ENCODE results near the gene RRP15.

RRP15 gene

DNA sequence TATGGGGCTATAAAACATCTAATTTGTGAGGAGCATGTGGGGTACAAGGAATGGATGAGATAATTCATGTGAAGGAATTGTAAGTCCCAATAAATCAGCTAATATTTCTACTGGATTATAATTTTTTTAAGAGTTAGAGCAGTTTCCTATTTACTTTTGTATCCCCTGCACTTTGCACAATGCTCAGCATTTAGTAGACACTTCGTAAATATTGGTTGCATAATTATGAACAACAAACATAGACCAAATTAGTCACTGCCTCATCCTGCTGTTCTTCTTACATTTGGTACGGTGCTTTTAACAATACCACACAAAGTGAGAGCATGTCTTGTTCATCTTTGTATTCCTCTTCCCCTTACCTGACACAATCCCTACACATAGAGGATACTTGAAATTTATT, 27.1 kb upstream of the RRP15 start:
- H3K9me3 ChIP-seq (ENCODE audit: low read depth, low read length): no peaks in the 10 kb centered on the region
- H3K36me3 ChIP-seq (ENCODE audit: insufficient read depth, low read length): no peaks in the 10 kb centered on the region
- no peak overlapping the region for H3K4me3 ChIP-seq
- no peak overlapping the region for H3K27ac ChIP-seq
- TF ChIP-seq FOXP2 (optimal IDR thresholded peaks at IDR 0.05; ENCODE audit: control extremely low read depth, extremely low read length, insufficient read depth): no peak
- no peak for TF ChIP-seq POLR2AphosphoS5 (IDR thresholded peaks at IDR 0.05; ENCODE audit: borderline replicate concordance, low read depth, low read length)
- no peak for TF ChIP-seq EZH2 (IDR thresholded peaks at IDR 0.05)
- no peak for DNase-seq (ENCODE audit: low read depth, low spot score)
- H3K9ac ChIP-seq (ENCODE audit: insufficient read length): no peak overlapping the region

DNA sequence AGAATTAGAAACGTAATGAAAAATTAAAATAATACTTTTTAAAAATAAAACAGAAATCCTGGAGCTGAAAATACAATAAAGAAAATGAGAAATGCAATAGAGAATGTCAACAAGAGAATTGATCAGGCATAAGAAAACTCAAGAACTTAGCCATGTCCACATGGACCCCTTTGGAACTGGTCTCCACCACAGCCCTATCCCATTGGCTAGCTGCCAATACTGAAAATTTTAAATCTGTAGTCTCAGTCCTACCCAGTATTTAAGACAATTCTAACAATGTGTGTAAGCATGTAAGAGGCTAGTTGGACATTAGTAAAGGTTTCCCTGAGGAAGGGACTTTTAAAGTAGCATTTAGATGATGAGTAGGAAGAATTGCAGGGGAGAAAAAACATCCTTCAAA, 25.8 kb upstream of the RRP15 start:
- Histone ChIP-seq H3K27ac (no peak overlapping the region), H3K9me3 (ENCODE audit: low read depth, low read length) (no peaks in the 10 kb centered on the region), H3K4me3 (no peak overlapping the region), H3K36me3 (ENCODE audit: insufficient read depth, low read length) (no peaks in the 10 kb centered on the region), H3K9ac (ENCODE audit: insufficient read length) (no peak overlapping the region)
- TF ChIP-seq FOXP2 (optimal IDR thresholded peaks at IDR 0.05; ENCODE audit: control extremely low read depth, extremely low read length, insufficient read depth) (no peak), POLR2AphosphoS5 (IDR thresholded peaks at IDR 0.05; ENCODE audit: borderline replicate concordance, low read depth, low read length) (no peak), EZH2 (IDR thresholded peaks at IDR 0.05) (no peak)
- no peak for DNase-seq (ENCODE audit: low read depth, low spot score)

DNA sequence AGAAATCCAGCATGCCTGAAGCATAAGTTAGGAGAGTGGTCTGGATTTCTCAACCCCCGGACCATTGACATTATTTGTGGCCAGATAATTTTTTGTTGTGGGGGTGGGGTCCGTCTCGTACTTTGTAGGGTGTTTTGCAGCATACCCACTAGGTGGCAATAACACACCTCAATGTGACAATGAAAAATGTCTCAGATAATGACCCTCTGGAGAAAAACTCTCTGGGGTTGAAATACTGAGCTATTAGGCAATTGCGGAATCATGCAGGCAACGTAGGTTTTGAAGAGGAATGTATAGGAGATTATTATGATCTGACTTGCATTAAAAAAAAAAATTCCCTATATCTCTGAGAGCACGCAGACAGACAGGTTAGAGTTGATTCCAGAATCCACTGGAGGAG, 25.3 kb upstream of the RRP15 start:
- no peak for TF ChIP-seq FOXP2 (optimal IDR thresholded peaks at IDR 0.05; ENCODE audit: control extremely low read depth, extremely low read length, insufficient read depth)
- Histone ChIP-seq H3K27ac (no peak overlapping the region), H3K9ac (ENCODE audit: insufficient read length) (no peak overlapping the region), H3K9me3 (ENCODE audit: low read depth, low read length) (no peaks in the 10 kb centered on the region), H3K36me3 (ENCODE audit: insufficient read depth, low read length) (no peaks in the 10 kb centered on the region), H3K4me3 (no peak overlapping the region)
- DNase-seq (ENCODE audit: low read depth, low spot score): no peak

DNA sequence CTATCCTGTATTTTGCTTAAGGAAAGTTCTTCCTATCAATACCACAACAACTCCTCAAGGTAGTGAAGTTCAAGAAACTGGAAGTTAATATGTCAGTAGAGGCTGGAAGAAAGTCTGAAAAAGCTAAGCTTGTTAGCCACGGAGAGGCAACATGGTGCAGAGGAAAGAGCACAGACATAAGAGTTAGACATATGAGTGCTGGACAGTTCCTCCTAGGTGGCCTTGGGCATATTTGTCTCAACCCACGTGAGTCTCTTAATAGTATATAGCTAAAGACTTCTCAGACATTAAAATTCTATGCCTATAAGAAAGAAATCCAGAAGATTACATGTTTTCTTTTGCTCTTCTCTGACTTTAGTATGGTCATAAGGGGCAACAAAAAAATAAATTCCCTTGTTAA, 22.8 kb upstream of the RRP15 start:
- H3K9me3 ChIP-seq (ENCODE audit: low read depth, low read length): no peaks in the 10 kb centered on the region
- no peak for DNase-seq (ENCODE audit: low read depth, low spot score)
- H3K27ac ChIP-seq: no peak overlapping the region
- H3K36me3 ChIP-seq (ENCODE audit: insufficient read depth, low read length): no peaks in the 10 kb centered on the region
- H3K4me3 ChIP-seq: no peak overlapping the region
- H3K9ac ChIP-seq (ENCODE audit: insufficient read length): no peak overlapping the region
- no peak for TF ChIP-seq POLR2AphosphoS5 (IDR thresholded peaks at IDR 0.05; ENCODE audit: borderline replicate concordance, low read depth, low read length)
- TF ChIP-seq FOXP2 (optimal IDR thresholded peaks at IDR 0.05; ENCODE audit: control extremely low read depth, extremely low read length, insufficient read depth): no peak
- TF ChIP-seq EZH2 (IDR thresholded peaks at IDR 0.05): no peak

DNA sequence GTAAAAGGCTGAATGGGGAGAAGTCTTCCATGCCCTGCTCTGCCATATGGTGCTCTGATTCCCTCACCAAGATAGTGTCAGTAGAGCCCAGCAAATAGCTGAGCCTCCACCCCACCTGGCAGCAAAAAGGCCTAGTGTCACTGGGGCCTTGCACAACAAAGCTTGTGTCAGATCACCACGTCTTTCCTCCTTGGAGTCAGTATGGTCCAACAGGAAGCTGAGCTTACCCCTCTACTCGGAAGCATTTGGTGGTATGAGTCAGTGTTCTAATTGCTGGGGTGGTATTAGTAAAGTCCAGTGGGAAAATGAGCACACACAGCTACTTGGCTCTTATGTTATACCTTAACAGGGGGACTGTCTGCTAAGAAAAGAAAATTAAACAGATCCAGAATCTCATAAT, 18.7 kb upstream of the RRP15 start:
- Histone ChIP-seq H3K36me3 (ENCODE audit: insufficient read depth, low read length) (no peaks in the 10 kb centered on the region), H3K27ac (no peak overlapping the region), H3K9me3 (ENCODE audit: low read depth, low read length) (no peaks in the 10 kb centered on the region), H3K4me3 (no peak overlapping the region), H3K9ac (ENCODE audit: insufficient read length) (no peak overlapping the region)
- TF ChIP-seq EZH2 (IDR thresholded peaks at IDR 0.05): no peak
- TF ChIP-seq POLR2AphosphoS5 (IDR thresholded peaks at IDR 0.05; ENCODE audit: borderline replicate concordance, low read depth, low read length): no peak
- TF ChIP-seq FOXP2 (optimal IDR thresholded peaks at IDR 0.05; ENCODE audit: control extremely low read depth, extremely low read length, insufficient read depth): no peak
- DNase-seq (ENCODE audit: low read depth, low spot score): no peak

DNA sequence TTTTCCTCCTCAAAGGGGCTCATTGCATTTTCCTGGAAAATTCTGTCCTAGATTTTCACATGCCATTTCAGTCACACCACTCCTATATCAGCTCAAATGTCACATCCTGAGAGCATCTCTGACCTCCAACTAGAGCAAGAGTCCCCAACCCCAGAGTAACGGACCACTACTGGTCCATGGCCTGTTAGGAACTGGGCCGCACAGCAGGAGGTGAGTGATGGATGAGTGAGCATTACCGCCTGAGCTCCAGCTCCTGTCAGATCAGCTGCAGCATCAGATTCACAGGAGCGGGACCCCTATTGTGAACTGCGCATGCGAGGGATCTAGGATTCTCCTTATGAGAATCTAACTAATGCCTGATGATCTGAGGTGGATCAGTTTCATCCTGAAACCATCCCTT, 12.7 kb upstream of the RRP15 start:
- Histone ChIP-seq H3K36me3 (ENCODE audit: insufficient read depth, low read length) (no peaks in the 10 kb centered on the region), H3K4me3 (no peak overlapping the region), H3K27ac (no peak overlapping the region), H3K9ac (ENCODE audit: insufficient read length) (no peak overlapping the region), H3K9me3 (ENCODE audit: low read depth, low read length) (no peaks in the 10 kb centered on the region)
- no peak for DNase-seq (ENCODE audit: low read depth, low spot score)
- TF ChIP-seq EZH2 (IDR thresholded peaks at IDR 0.05): no peak

DNA sequence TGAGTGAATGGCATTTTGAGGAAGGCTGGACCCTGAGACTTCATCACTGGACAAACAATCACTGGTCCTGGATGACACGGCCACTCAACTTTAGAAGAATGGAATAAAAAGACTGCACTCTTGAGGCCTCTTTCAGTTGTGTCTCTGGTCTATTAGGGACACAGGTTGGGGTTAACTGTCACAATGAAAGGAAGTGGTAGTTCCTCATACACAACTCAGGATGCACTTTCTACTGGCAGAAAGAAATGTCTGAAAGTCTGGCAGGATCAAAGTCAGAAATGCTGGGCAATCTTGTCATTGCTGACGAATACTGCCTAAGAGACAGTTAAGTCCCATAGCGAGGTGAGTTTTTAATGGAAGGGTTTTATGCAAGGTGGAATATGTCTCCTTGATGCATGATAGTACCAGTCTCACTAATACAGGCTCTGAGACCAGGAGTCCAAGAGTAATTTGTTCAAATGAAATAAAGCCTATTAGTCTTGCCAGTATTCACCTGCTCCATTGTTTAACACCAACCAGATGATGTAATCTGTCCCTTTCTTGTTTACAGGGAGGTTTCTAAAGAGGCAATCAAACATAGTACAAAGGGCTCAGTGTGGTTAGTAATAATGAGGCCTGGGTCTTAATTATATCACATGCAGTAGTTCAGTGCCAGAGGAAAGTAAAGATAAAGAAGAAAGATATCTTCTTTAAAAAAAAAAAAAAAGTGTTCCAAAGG, 11.2 kb upstream of the RRP15 start:
- Histone ChIP-seq H3K27ac (no peak overlapping the region), H3K9me3 (ENCODE audit: low read depth, low read length) (no peaks in the 10 kb centered on the region), H3K9ac (ENCODE audit: insufficient read length) (no peak overlapping the region), H3K36me3 (ENCODE audit: insufficient read depth, low read length) (no peaks in the 10 kb centered on the region), H3K4me3 (no peak overlapping the region)
- TF ChIP-seq FOXP2 (optimal IDR thresholded peaks at IDR 0.05; ENCODE audit: control extremely low read depth, extremely low read length, insufficient read depth) (no peak), EZH2 (IDR thresholded peaks at IDR 0.05) (no peak), POLR2AphosphoS5 (IDR thresholded peaks at IDR 0.05; ENCODE audit: borderline replicate concordance, low read depth, low read length) (no peak)
- no peak for DNase-seq (ENCODE audit: low read depth, low spot score)

DNA sequence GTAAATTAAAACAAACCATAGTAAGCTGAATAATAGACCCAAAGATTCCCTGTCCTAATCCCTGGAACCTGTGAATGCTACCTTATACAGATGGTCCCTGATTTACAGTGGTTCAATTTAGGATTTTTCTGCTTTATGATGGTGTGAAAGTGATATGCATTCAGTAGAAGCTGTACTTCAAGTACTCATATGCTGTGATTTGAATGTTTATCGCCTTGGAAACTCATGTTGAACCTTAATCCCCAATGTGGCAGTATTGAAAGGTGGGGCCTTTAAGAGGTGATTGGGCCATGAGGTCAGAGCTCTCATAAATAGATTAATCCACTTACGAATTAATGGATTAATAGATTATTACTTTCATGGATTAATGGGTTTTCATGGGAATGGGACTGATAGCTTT, 10.6 kb upstream of the RRP15 start:
- TF ChIP-seq FOXP2 (optimal IDR thresholded peaks at IDR 0.05; ENCODE audit: control extremely low read depth, extremely low read length, insufficient read depth) (no peak), POLR2AphosphoS5 (IDR thresholded peaks at IDR 0.05; ENCODE audit: borderline replicate concordance, low read depth, low read length) (no peak), EZH2 (IDR thresholded peaks at IDR 0.05) (no peak)
- no peak for DNase-seq (ENCODE audit: low read depth, low spot score)
- H3K4me3 ChIP-seq: no peak overlapping the region
- H3K27ac ChIP-seq: no peak overlapping the region
- H3K9ac ChIP-seq (ENCODE audit: insufficient read length): no peak overlapping the region
- no peaks in the 10 kb centered on the region for H3K9me3 ChIP-seq (ENCODE audit: low read depth, low read length)
- no peaks in the 10 kb centered on the region for H3K36me3 ChIP-seq (ENCODE audit: insufficient read depth, low read length)

DNA sequence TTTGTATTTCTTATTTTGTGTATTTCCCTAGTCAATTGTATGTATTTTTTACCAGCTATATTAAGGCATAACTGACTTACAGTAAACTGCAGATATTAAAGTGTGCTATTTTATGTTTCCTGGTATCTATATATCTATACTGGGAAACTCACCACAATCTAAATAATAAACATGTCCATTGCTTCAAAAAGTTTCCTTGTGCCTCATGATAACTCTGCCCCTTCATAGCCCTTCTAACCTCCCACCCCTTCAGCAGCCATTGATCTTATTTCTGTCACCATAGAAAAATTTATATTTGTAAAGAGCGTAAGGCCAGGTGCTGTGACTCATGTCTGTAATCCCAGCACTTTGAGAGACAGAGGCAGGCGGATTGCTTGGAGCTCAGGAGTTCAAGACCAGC, 9.3 kb upstream of the RRP15 start:
- DNase-seq (ENCODE audit: low read depth, low spot score): no peak
- Histone ChIP-seq H3K4me3 (no peak overlapping the region), H3K9me3 (ENCODE audit: low read depth, low read length) (no peaks in the 10 kb centered on the region), H3K36me3 (ENCODE audit: insufficient read depth, low read length) (no peaks in the 10 kb centered on the region), H3K9ac (ENCODE audit: insufficient read length) (no peak overlapping the region), H3K27ac (no peak overlapping the region)
- TF ChIP-seq POLR2AphosphoS5 (IDR thresholded peaks at IDR 0.05; ENCODE audit: borderline replicate concordance, low read depth, low read length): no peak
- TF ChIP-seq EZH2 (IDR thresholded peaks at IDR 0.05): no peak
- TF ChIP-seq FOXP2 (optimal IDR thresholded peaks at IDR 0.05; ENCODE audit: control extremely low read depth, extremely low read length, insufficient read depth): no peak
